ENCODE data around the gene WDR48.

DNA sequence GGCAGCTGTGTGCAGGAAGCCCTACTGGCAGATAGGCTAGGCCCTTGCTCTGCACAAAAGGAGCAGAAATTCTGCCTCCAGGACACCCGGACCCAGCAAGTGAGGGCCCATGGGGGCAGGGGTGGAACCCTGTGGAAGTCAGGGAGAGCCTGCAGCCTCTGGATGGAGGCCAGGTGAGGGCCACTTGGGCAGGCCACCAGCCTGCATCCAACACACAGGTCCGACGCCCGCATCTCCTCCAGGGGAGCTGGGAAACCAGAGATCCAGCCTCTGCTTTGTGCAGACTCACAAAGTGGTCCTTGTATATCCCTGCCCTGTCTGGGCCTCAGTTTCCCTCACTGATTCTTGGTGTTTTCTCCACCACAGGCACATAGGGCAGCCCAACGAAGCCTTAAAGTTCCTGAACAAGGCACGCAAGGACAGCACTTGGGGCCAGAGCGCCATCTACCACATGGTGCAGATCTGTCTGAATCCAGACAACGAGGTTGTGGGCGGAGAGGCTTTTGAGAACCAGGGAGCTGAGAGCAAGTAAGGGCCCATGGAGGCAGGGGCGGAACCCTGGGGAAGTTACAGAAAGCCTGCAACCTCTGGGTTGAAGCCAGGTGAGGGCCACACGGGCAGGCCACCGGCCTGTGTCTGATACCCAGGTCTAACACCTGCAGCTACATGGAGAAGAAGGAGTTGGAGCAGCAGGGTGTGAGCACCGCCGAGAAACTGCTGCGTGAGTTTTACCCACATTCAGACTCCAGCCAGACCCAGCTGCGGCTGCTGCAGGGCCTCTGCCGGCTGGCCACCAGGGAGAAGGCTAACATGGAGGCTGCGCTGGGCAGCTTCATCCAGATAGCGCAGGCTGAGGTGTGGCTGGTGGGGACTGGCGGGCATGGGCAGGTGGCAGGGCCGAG is 85.0 kb downstream of the WDR48 start:
- TF ChIP-seq, protein P1, sequence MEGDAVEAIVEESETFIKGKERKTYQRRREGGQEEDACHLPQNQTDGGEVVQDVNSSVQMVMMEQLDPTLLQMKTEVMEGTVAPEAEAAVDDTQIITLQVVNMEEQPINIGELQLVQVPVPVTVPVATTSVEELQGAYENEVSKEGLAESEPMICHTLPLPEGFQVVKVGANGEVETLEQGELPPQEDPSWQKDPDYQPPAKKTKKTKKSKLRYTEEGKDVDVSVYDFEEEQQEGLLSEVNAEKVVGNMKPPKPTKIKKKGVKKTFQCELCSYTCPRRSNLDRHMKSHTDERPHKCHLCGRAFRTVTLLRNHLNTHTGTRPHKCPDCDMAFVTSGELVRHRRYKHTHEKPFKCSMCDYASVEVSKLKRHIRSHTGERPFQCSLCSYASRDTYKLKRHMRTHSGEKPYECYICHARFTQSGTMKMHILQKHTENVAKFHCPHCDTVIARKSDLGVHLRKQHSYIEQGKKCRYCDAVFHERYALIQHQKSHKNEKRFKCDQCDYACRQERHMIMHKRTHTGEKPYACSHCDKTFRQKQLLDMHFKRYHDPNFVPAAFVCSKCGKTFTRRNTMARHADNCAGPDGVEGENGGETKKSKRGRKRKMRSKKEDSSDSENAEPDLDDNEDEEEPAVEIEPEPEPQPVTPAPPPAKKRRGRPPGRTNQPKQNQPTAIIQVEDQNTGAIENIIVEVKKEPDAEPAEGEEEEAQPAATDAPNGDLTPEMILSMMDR (IDR thresholded peaks at IDR 0.05): no peak
- TF ChIP-seq POLR2A (IDR thresholded peaks at IDR 0.05): no peak

Data from uterus (tissue), 2 donors.